Testis (tissue), 2 donors: Measurements from ENCODE around the gene PTN.

Experiments
- CTCF ChIP-seq, 3 experiments: fragments of 450-650 bp in 2 of 3; fragments of 200-600 bp in 1 of 3; sonication (generic) in 1 of 3; IDR thresholded peaks; one replicate each; pipeline ENCODE4 v1.5.1; 2016 to 2019; ENCODE audit warnings: antibody characterized with exemption in 3 of 3, mild to moderate bottlenecking in 2 of 3, moderate library complexity in 1 of 3
- POLR2A ChIP-seq: fragments of 450-650 bp; IDR thresholded peaks from one replicate; pipeline ENCODE4 v1.6.1; 2017; ENCODE audit warnings: antibody characterized with exemption, mild to moderate bottlenecking, moderate library complexity

DNA sequence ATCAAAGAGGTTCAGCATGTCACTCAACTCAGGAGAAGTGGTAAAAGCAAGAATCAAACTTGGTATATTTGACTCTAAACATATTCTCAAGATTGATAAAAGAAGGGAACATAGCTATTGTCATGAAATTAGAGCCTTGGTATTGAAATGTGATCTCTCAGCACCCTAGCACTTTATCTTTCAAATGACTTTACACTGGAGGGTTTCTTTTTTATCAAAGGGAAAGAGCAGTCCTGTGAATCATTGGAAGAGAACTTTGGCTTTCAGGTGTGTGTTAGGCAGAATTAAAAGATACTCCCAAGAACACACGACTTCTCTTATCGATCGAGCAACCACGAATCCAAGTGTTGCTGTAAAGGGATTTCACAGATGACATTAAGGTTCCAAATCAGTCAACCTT is 54.4 kb downstream of the PTN start:
- TF ChIP-seq CTCF (IDR thresholded peaks at IDR 0.05) (no peak), POLR2A (no peak)
